ENCODE results near the gene RTN4. TPM values are rescaled to one million over a fixed set of nuclear protein-coding genes. Genes with fewer than 3 reads are reported as not detected.

RTN4 gene
- total and polyA plus RNA-seq, 2 experiments from 2014 or later: 218 to 221 TPM

GRCh38 chr2:54941248-54941984 is 108.8 kb downstream of the RTN4 start (continued):
- TF ChIP-seq, protein P1, sequence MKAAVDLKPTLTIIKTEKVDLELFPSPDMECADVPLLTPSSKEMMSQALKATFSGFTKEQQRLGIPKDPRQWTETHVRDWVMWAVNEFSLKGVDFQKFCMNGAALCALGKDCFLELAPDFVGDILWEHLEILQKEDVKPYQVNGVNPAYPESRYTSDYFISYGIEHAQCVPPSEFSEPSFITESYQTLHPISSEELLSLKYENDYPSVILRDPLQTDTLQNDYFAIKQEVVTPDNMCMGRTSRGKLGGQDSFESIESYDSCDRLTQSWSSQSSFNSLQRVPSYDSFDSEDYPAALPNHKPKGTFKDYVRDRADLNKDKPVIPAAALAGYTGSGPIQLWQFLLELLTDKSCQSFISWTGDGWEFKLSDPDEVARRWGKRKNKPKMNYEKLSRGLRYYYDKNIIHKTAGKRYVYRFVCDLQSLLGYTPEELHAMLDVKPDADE (IDR thresholded peaks at IDR 0.05): no peak
- TF ChIP-seq ZNF331 (CRISPR knock-in tag; IDR thresholded peaks at IDR 0.05; ENCODE audit: low read depth) (no peak), EZH2phosphoT487 (IDR thresholded peaks at IDR 0.05; ENCODE audit: unreplicated experiment) (no peak)

DNA sequence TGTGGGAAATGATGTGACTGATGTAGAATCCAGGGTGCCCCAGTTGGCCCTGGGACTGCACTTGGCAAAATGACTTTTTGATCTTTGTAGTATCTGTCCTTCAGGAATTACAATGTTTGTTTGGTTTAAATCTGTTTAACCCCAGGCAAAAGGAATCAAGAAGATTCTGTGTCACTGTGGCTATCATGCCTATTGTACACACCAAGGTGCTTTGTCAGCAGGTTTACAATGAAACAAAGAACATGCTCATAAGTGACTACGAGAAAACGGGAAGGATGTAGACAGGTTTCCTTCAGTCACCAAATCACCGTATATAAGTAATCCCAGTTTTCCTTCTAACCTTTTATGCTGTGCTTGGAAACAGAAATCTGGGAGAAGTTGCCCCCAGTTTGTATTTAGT is 109.5 kb downstream of the RTN4 start:
- no peaks in the 10 kb centered on the region for H3K4me1 Mint-ChIP-seq

More for the DNA sequence above, 109.5 kb downstream of the RTN4 start:
- no peaks in the 10 kb centered on the region for H3F3A ChIP-seq (replicated peaks; ENCODE audit: low read depth)
- no peak for ATAC-seq
- H3K9me2 ChIP-seq (ENCODE audit: insufficient read depth): no peaks in the 10 kb centered on the region; the same call in 1 of the 2 replicates
- no peaks in the 10 kb centered on the region for H3K79me2 ChIP-seq (replicated peaks; ENCODE audit: insufficient read depth)
- no peak overlapping the region for H3K4me3 ChIP-seq
- Mint-ChIP-seq H3K4me3 (no peak overlapping the region), H3K27me3 (ENCODE audit: insufficient read depth, low read depth, poor library complexity) (peaks cover 6% of the 10 kb centered on the region), H3K9me3 (peaks cover 9% of the 10 kb centered on the region), H3K27ac (no peak overlapping the region), H3K36me3 (ENCODE audit: low read depth) (peaks cover 4% of the 10 kb centered on the region)
- no peaks in the 10 kb centered on the region for H3K27me3 ChIP-seq (ENCODE audit: insufficient read depth)
- H3K4me1 ChIP-seq (ENCODE audit: insufficient read depth): no peaks in the 10 kb centered on the region; the same call in 1 of the 2 replicates
- no peak overlapping the region for H3K27ac ChIP-seq (ENCODE audit: low read depth)
- no peak overlapping the region for H3K4me2 ChIP-seq
- no peak for TF ChIP-seq CREB1 (CRISPR knock-in tag; IDR thresholded peaks at IDR 0.05; ENCODE audit: low read depth)
- TF ChIP-seq ZNF114 (CRISPR knock-in tag; IDR thresholded peaks at IDR 0.05): no peak
- TF ChIP-seq NANOG (IDR thresholded peaks at IDR 0.05; ENCODE audit: borderline replicate concordance): no peak
- no peak for TF ChIP-seq REST (IDR thresholded peaks at IDR 0.05; ENCODE audit: unreplicated experiment)
- no peaks in the 10 kb centered on the region for H4K20me1 ChIP-seq (replicated peaks; ENCODE audit: insufficient read depth)
- no peaks in the 10 kb centered on the region for H3K36me3 ChIP-seq (ENCODE audit: insufficient read depth)
- H2AFZ ChIP-seq: no peak overlapping the region
- DNase-seq (ENCODE audit: low spot score): no peak

Data from GM23338 (cell line).